ENCODE data around the gene ACOX3. TPM values are rescaled to one million over a fixed set of nuclear protein-coding genes. Genes with fewer than 3 reads are reported as not detected.

ACOX3 gene
- polyA plus RNA-seq, 2 of the 4 experiments (the other 2 are of a cell fraction) = 4.9 to 8.2 TPM

- no peak for TF ChIP-seq CBX2 (IDR thresholded peaks at IDR 0.05; ENCODE audit: borderline replicate concordance, low read depth)
- no peak for TF ChIP-seq TP53 (CRISPR knock-in tag; IDR thresholded peaks at IDR 0.05)
- TF ChIP-seq GATA3 (IDR thresholded peaks at IDR 0.05; ENCODE audit: borderline replicate concordance) = no peak
These were observed 114.3 kb downstream of the ACOX3 start (continued) for GRCh38 chr4:8326206-8326605.

GRCh38 chr4:8325291-8325973 lies 115.1 kb downstream of the ACOX3 start:
- TF ChIP-seq PBX3 (IDR thresholded peaks at IDR 0.05) = no peak
- no peak for TF ChIP-seq ZSCAN20 (CRISPR knock-in tag; IDR thresholded peaks at IDR 0.05)
- no peak for TF ChIP-seq MYC (IDR thresholded peaks at IDR 0.05; ENCODE audit: borderline replicate concordance, low read length)
- no peak for TF ChIP-seq RFX5 (IDR thresholded peaks at IDR 0.05)
- TF ChIP-seq NR3C1 (IDR thresholded peaks at IDR 0.05) = no peak
- no peak for TF ChIP-seq E2F6 (IDR thresholded peaks at IDR 0.05; ENCODE audit: borderline replicate concordance, low read depth)
- TF ChIP-seq PHF8 (IDR thresholded peaks at IDR 0.05; ENCODE audit: borderline replicate concordance, low read depth) = no peak
- TF ChIP-seq BCL3 (IDR thresholded peaks at IDR 0.05) = no peak
- TF ChIP-seq POLR2A (IDR thresholded peaks at IDR 0.05; ENCODE audit: low read length) = no peak
- no peak for TF ChIP-seq POLR2AphosphoS2 (conservative IDR thresholded peaks at IDR 0.05; ENCODE audit: low read length)
- no peak for TF ChIP-seq JUN (IDR thresholded peaks at IDR 0.05)
- no peak for TF ChIP-seq ESRRA (IDR thresholded peaks at IDR 0.05; ENCODE audit: borderline replicate concordance, low read length)
- TF ChIP-seq CHD4 (IDR thresholded peaks at IDR 0.05; ENCODE audit: borderline replicate concordance) = no peak
- TF ChIP-seq HOXA7 (CRISPR knock-in tag; IDR thresholded peaks at IDR 0.05) = no peak
- no peak for TF ChIP-seq TFCP2L1 (CRISPR knock-in tag; IDR thresholded peaks at IDR 0.05)
- ChIA-PET POLR2A (no interaction called here), CTCF (interaction anchor here (0.9 kb wide), 2 partner anchors 18 to 103 kb away, joined by 3 read pairs; no protein-coding TSS in a partner anchor)
- H3K4me3 ChIP-seq = no peak overlapping the region
- DNase-seq (ENCODE audit: low read depth in 1 of 2, low spot score in 1 of 2) (no peak), FAIRE-seq (no peak), ATAC-seq (no peak)
- 0% methylated on average over 1 of the region's 8 CpGs for WGBS (ENCODE audit: missing lambda C conversion rate)
- no peaks in the 10 kb centered on the region for H3K4me1 ChIP-seq
- no peaks in the 10 kb centered on the region; the same call in 2 of the 3 replicates for H3K9me3 ChIP-seq
- no peak overlapping the region for H3K27ac ChIP-seq
- H3K4me2 ChIP-seq = no peak overlapping the region

- DNase-seq (ENCODE audit: low read depth in 1 of 2, low spot score in 1 of 2) (no peak), FAIRE-seq (no peak), ATAC-seq (no peak)
- 74% methylated on average over 5 of the region's 6 CpGs for WGBS (ENCODE audit: missing lambda C conversion rate)
- Histone ChIP-seq H3K27ac (no peak overlapping the region), H3K4me1 (no peaks in the 10 kb centered on the region), H3K4me3 (no peak overlapping the region), H3K4me2 (no peak overlapping the region), H3K9me3 (no peaks in the 10 kb centered on the region; the same call in 2 of the 3 replicates)
- TF ChIP-seq PBX3 (IDR thresholded peaks at IDR 0.05) = no peak
- TF ChIP-seq FOXS1 (CRISPR knock-in tag; IDR thresholded peaks at IDR 0.05) = no peak
- no peak for TF ChIP-seq CBX8 (IDR thresholded peaks at IDR 0.05)
- no peak for TF ChIP-seq MAX (IDR thresholded peaks at IDR 0.05)
- TF ChIP-seq HOXB13 (CRISPR knock-in tag; IDR thresholded peaks at IDR 0.05; ENCODE audit: low read depth) = no peak
- no peak for TF ChIP-seq ZC3H11A (IDR thresholded peaks at IDR 0.05)
- no peak for TF ChIP-seq JUN (IDR thresholded peaks at IDR 0.05)
- no peak for TF ChIP-seq ATOH8 (CRISPR knock-in tag; IDR thresholded peaks at IDR 0.05; ENCODE audit: low read depth)
- TF ChIP-seq ZFP36 (IDR thresholded peaks at IDR 0.05; ENCODE audit: borderline replicate concordance, partially characterized antibody) = no peak
- ChIA-PET CTCF (interaction anchor here (0.9 to 1.1 kb wide), 2 partner anchors 18 to 78 kb away, joined by 3 read pairs; no protein-coding TSS in a partner anchor), POLR2A (no interaction called here)
These were observed 115.8 kb downstream of the ACOX3 start for GRCh38 chr4:8324640-8325239.
